Endothelial cell of umbilical vein (primary cell): ENCODE data around the gene KTN1. TPM values are rescaled to one million over a fixed set of nuclear protein-coding genes. Genes with fewer than 3 reads are reported as not detected.
A peak's percentile ranks its signal among the peaks of the same experiment; 100 is the strongest.

Source experiments
- BruUV-seq: library from RNA; stranded (reverse); fragments of 400-500 nt; replicated peaks from 2 replicates; lab custom pipeline; 2021; lab: Mats Ljungman, UMichigan
- CTCF ChIA-PET: fragments of 300-600, 350-600 bp; sonication (Branson Sonifier 250); formaldehyde crosslinking; loops from one replicate; lab custom pipeline; 2021; ENCODE audit warnings: antibody characterized with exemption, inconsistent platforms; lab: Charles Lee
- POLR2A ChIA-PET: fragments of 300-600, 350-600 bp; sonication (Branson Sonifier 250); formaldehyde crosslinking; loops from one replicate; lab custom pipeline; 2021; ENCODE audit warnings: antibody characterized with exemption, inconsistent platforms; lab: Charles Lee
- DNase-seq: peaks from one replicate; pipeline ENCODE4 v3.0.0-alpha.2; 2011; ENCODE audit warnings: low read depth, low spot score
- FAIRE-seq: peaks from 2 replicates; lab custom pipeline; 2011; peaks lifted over from hg19 to GRCh38; lab: Jason Lieb, UNC
- H2AFZ ChIP-seq: 2 replicates; pipeline ENCODE4 v1.6.0; 2012; ENCODE audit warnings: low read depth, low read length, control low read depth, inconsistent platforms
- H3K27ac ChIP-seq: 2 replicates; pipeline ENCODE4 v1.5.1; 2011; ENCODE audit warnings: low read depth, mild to moderate bottlenecking, control low read depth, low read length, moderate library complexity; ENCODE audit not compliant: insufficient read depth
- H3K27me3 ChIP-seq, 2 experiments: 2 replicates each; pipeline versions ENCODE4 v1.6.0 to v1.6.1; 2011; ENCODE audit warnings: low read length in 2 of 2, mixed read lengths in 1 of 2; ENCODE audit not compliant: control insufficient read depth in 2 of 2, insufficient read depth in 2 of 2
- H3K36me3 ChIP-seq, 2 experiments: 2 replicates in 1 of 2; 3 replicates in 1 of 2; pipeline ENCODE4 v1.5.1; 2011; ENCODE audit warnings: low read length in 2 of 2, mild to moderate bottlenecking in 1 of 2, moderate library complexity in 1 of 2; ENCODE audit not compliant: control insufficient read depth in 2 of 2, insufficient read depth in 2 of 2; ENCODE audit errors: extremely low read depth in 1 of 2
- H3K4me1 ChIP-seq: 3 replicates; pipeline ENCODE4 v1.5.1; 2011; ENCODE audit warnings: mild to moderate bottlenecking, low read length; ENCODE audit not compliant: control insufficient read depth, insufficient read depth; ENCODE audit errors: extremely low read depth
- H3K4me2 ChIP-seq: 2 replicates; pipeline ENCODE4 v1.6.1; 2011; ENCODE audit warnings: low read length, control low read depth, mixed read lengths; ENCODE audit not compliant: insufficient read depth
- H3K4me3 ChIP-seq, 3 experiments: fragments of 200-600 bp in 1 of 3; sonication (generic), shearing (Covaris generic) in 1 of 3; replicated peaks in 1 of 3; 2 replicates each; pipeline ENCODE4 v1.5.1; 2011 to 2016; ENCODE audit warnings: control low read depth in 3 of 3, low read length in 3 of 3, mild to moderate bottlenecking in 2 of 3, inconsistent platforms in 1 of 3, low read depth in 1 of 3, moderate library complexity in 1 of 3; ENCODE audit not compliant: insufficient read depth in 1 of 3
- H3K79me2 ChIP-seq: 2 replicates; pipeline ENCODE4 v1.6.0; 2012; ENCODE audit warnings: low read length, inconsistent platforms; ENCODE audit not compliant: control insufficient read depth, insufficient read depth
- H3K9ac ChIP-seq: replicated peaks from 2 replicates; pipeline ENCODE3; 2011; ENCODE audit warnings: low read length, control low read depth; ENCODE audit not compliant: insufficient read depth; ENCODE audit errors: extremely low read depth
- H3K9me1 ChIP-seq: replicated peaks from 3 replicates; pipeline ENCODE4 v1.6.0; 2011; ENCODE audit warnings: mild to moderate bottlenecking, low read length; ENCODE audit not compliant: control insufficient read depth, insufficient read depth; ENCODE audit errors: extremely low read depth
- H3K9me3 ChIP-seq: replicated peaks from 2 replicates; pipeline ENCODE4 v1.5.1; 2012; ENCODE audit warnings: low read length, inconsistent platforms; ENCODE audit not compliant: control insufficient read depth, insufficient read depth
- H4K20me1 ChIP-seq: replicated peaks from 2 replicates; pipeline ENCODE3; 2011; ENCODE audit warnings: mild to moderate bottlenecking, low read length; ENCODE audit not compliant: control insufficient read depth, insufficient read depth; ENCODE audit errors: extremely low read depth
- EZH2 ChIP-seq: IDR thresholded peaks from 2 replicates; pipeline ENCODE4 v1.6.1; 2012; ENCODE audit warnings: borderline replicate concordance, low read depth, mild to moderate bottlenecking, moderate library complexity, low read length, inconsistent platforms; ENCODE audit not compliant: severe bottlenecking
- FOS ChIP-seq: IDR thresholded peaks from 2 replicates; pipeline ENCODE4 v1.6.1; 2011; ENCODE audit warnings: mild to moderate bottlenecking, low read length, moderate library complexity, borderline replicate concordance; ENCODE audit not compliant: insufficient read depth
- GATA2 ChIP-seq: IDR thresholded peaks from 2 replicates; pipeline ENCODE4 v1.7.0; 2011; ENCODE audit warnings: low read depth, mild to moderate bottlenecking, moderate library complexity, mixed read lengths, low read length; ENCODE audit not compliant: insufficient read length, insufficient read depth
- JUN ChIP-seq: IDR thresholded peaks from 2 replicates; pipeline ENCODE4 v1.6.1; 2011; ENCODE audit warnings: borderline replicate concordance, low read depth; ENCODE audit not compliant: insufficient read length, insufficient read depth
- POLR2A ChIP-seq: IDR thresholded peaks from 2 replicates; pipeline ENCODE4 v1.6.1; 2012; ENCODE audit warnings: low read depth, mild to moderate bottlenecking, control low read depth, low read length
- POLR2AphosphoS5 ChIP-seq: IDR thresholded peaks from 2 replicates; pipeline ENCODE4 v1.6.1; 2012; ENCODE audit warnings: low read depth, mild to moderate bottlenecking, control low read depth, low read length, moderate library complexity; ENCODE audit not compliant: insufficient read depth
- dilution Hi-C: fragments of 300-500 bp; cut with MboI; formaldehyde crosslinking; loops from one replicate; pipeline ENCODE4 v1.15.0; 2019; ENCODE audit warnings: low sequenced_read_pairs; ENCODE audit not compliant: extremely low pct_ligation_motif_present
- intact Hi-C: fragments of 100-400 bp; cut with micrococcal nuclease; formaldehyde crosslinking; loops from one replicate; pipeline ENCODE4 v1.10.0; 2022
- polyA plus RNA-seq, 4 experiments: library from polyadenylated mRNA; depleted of rRNA in 3 of 4; stranded (reverse) in 3 of 4; unstranded in 1 of 4; fragments of >200 nt; gene quantifications; 2 replicates each; pipeline versions ENCODE4 v1.2.1 to v1.2.3, GENCODE V29; 2011 to 2012; ENCODE audit warnings: missing spikeins in 1 of 4
- total RNA-seq: library from RNA; stranded (reverse); gene quantifications from 2 replicates; pipeline ENCODE4 v1.2.3, GENCODE V29; 2021
- TF ChIP-seq, protein P1 (sequence below), 2 donors: IDR thresholded peaks; 1 replicate in 1 of 2; 2 replicates in 1 of 2; pipeline ENCODE4 v1.5.1; 2011; ENCODE audit warnings: low read length in 2 of 2, mild to moderate bottlenecking in 2 of 2, moderate library complexity in 2 of 2, control low read depth in 1 of 2, inconsistent platforms in 1 of 2, low read depth in 1 of 2; ENCODE audit not compliant: insufficient read depth in 1 of 2; ENCODE audit errors: extremely low read depth in 1 of 2
- TF ChIP-seq, protein P2 (sequence below): IDR thresholded peaks from 2 replicates; pipeline ENCODE4 v1.6.1; 2011; ENCODE audit not compliant: insufficient read depth, insufficient read length

KTN1 gene
- total and polyA plus RNA-seq, 2 donors (not counting 3 experiments of a cell fraction or from before 2014, with no cell fraction given): 33.2 to 148 TPM

DNA sequence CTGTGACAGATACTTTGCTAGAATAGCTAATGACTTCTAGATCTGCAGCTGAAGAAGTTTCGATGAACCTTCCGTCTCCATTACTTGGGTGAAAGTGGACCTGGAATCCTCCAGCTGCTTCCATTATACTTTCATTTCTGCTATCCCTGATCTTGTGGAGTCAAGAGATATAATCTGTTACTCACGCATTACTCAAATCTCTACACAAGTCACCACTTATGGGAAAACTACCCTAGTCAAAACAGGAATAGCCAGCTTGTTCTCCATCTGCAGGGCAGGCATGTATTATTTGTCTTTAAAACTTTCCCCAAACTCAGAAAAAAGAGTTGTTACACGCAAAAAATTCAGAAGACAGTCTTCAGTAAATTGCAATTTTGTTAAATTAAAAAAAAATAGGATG, 2.8 kb upstream of the KTN1 start:
- no peak overlapping the region for H3K4me3 ChIP-seq
- BruUV-seq: no TSS peak
- DNase-seq: no peak
- no peak overlapping the region for H3K27ac ChIP-seq
- FAIRE-seq: no peak
- ChIA-PET CTCF (interaction anchor here (2.6 to 3.4 kb wide), 2 partner anchors 131 to 139 kb away, joined by 11 to 20 read pairs; no protein-coding TSS in a partner anchor), POLR2A (interaction anchor here (1.1 kb wide), 1 partner anchor 62 kb away, joined by 3 read pairs; no protein-coding TSS in a partner anchor)
- no peaks in the 10 kb centered on the region for H3K9me1 ChIP-seq
- H3K9me3 ChIP-seq: no peaks in the 10 kb centered on the region
- H3K27me3 ChIP-seq: no peaks in the 10 kb centered on the region
- no peak overlapping the region for H3K4me2 ChIP-seq
- H3K4me1 ChIP-seq: peaks cover 17% of the 10 kb centered on the region
- dilution Hi-C loops: no loop called here
- H3K9ac ChIP-seq: no peak overlapping the region
- peaks cover 8% of the 10 kb centered on the region for H4K20me1 ChIP-seq
- H2AFZ ChIP-seq: no peak overlapping the region
- TF ChIP-seq GATA2: peak; percentile 26
- no peak for TF ChIP-seq POLR2A
- no peak for TF ChIP-seq FOS
- H3K79me2 ChIP-seq: peaks cover 18% of the 10 kb centered on the region
- intact Hi-C loops: no loop called here
- H3K36me3 ChIP-seq: no peaks in the 10 kb centered on the region

DNA sequence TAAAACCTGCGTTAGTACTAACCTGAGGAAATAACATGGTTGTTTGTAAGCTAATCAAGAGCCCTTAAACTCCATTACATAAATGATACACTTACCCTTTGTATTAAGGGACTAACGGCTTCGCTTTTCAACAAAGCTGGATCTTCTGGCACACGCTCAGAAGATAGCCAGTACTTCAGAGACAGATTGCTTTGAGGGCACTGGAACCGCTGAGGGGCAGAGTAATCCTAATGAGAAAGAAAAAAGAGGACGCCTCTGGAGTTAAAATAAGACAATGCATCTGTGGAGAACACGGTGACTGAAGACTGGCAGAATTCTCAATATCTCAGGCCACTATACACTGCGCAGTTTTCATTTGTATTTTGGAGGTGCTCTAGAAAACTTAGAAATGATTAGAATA, 1.5 kb upstream of the KTN1 start:
- Histone ChIP-seq H2AFZ (no peak overlapping the region), H3K4me3 (no peak overlapping the region), H3K4me1 (peaks cover 8% of the 10 kb centered on the region), H3K27ac (no peak overlapping the region), H3K9me3 (no peaks in the 10 kb centered on the region), H3K4me2 (no peak overlapping the region), H4K20me1 (peaks cover 8% of the 10 kb centered on the region), H3K9ac (no peak overlapping the region), H3K79me2 (peaks cover 28% of the 10 kb centered on the region), H3K36me3 (no peaks in the 10 kb centered on the region), H3K27me3 (no peaks in the 10 kb centered on the region), H3K9me1 (no peaks in the 10 kb centered on the region)
- no TSS peak for BruUV-seq
- ChIA-PET CTCF (interaction anchor here (0.6 to 2.6 kb wide), 6 partner anchors 10 to 160 kb away, joined by 3 to 15 read pairs (median 4); no protein-coding TSS in a partner anchor), POLR2A (interaction anchor here (1.1 kb wide), 1 partner anchor 63 kb away, joined by 3 read pairs; no protein-coding TSS in a partner anchor)
- DNase-seq: no peak
- dilution Hi-C loops (no loop called here), intact Hi-C loops (no loop called here)
- FAIRE-seq: no peak
- TF ChIP-seq, protein P1, sequence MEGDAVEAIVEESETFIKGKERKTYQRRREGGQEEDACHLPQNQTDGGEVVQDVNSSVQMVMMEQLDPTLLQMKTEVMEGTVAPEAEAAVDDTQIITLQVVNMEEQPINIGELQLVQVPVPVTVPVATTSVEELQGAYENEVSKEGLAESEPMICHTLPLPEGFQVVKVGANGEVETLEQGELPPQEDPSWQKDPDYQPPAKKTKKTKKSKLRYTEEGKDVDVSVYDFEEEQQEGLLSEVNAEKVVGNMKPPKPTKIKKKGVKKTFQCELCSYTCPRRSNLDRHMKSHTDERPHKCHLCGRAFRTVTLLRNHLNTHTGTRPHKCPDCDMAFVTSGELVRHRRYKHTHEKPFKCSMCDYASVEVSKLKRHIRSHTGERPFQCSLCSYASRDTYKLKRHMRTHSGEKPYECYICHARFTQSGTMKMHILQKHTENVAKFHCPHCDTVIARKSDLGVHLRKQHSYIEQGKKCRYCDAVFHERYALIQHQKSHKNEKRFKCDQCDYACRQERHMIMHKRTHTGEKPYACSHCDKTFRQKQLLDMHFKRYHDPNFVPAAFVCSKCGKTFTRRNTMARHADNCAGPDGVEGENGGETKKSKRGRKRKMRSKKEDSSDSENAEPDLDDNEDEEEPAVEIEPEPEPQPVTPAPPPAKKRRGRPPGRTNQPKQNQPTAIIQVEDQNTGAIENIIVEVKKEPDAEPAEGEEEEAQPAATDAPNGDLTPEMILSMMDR (IDR thresholded peaks at IDR 0.05; ENCODE audit: extremely low read depth in 1 of 2, insufficient read depth in 1 of 2, low read depth in 1 of 2, low read length in 2 of 2): no peak
- no peak for TF ChIP-seq EZH2
- no peak for TF ChIP-seq JUN
- TF ChIP-seq, protein P2, sequence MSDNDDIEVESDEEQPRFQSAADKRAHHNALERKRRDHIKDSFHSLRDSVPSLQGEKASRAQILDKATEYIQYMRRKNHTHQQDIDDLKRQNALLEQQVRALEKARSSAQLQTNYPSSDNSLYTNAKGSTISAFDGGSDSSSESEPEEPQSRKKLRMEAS: no peak
- TF ChIP-seq GATA2: no peak
- no peak for TF ChIP-seq POLR2A
- no peak for TF ChIP-seq FOS
- no peak for TF ChIP-seq POLR2AphosphoS5
